Measurements from ENCODE around the gene KRTAP5-6.
"Not testable (repeated sequence)": the region's sequence is repeated elsewhere in the genome, so short reads cannot be mapped to it uniquely, and the experiment has no call there.

DNA sequence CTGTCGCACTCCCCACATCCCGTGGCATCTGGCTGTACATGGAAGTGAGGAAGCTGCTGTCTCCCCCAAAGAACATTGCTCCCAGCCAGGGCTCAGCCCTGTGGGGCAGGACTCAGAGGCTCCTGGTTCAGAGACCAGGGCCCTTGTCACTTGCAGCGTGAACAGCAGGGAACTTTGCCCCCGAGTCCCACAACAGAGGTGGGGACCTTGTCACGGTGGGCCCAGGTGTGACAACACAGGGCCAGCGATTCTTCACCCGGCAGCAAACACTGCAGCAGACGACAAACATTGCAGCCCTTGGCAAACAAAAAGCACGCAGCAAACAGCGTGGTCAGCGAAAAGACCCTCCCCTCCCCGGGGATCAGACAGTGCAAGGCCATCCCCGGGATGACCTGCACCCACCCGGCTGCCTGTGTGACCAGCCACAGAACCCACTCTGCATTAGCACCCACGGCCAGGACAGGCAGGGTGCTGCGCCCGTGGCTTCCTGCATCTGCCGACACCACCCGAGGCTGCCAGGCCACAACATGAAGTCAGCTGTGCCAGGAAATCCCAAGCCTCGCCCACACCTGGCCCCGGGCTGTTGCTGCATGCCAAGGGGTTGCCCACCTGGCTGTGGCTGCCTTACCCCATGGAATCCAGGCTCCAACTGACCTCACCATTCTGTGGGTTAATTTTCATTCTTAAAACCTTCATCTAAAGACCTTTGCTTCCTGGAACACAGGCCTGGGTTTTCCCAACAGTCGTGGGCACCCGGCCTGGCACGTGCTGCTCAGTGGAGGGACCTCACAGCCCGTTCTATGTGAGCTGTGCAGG is 35.3 kb upstream of the KRTAP5-6 start:
- TF ChIP-seq, protein P1, sequence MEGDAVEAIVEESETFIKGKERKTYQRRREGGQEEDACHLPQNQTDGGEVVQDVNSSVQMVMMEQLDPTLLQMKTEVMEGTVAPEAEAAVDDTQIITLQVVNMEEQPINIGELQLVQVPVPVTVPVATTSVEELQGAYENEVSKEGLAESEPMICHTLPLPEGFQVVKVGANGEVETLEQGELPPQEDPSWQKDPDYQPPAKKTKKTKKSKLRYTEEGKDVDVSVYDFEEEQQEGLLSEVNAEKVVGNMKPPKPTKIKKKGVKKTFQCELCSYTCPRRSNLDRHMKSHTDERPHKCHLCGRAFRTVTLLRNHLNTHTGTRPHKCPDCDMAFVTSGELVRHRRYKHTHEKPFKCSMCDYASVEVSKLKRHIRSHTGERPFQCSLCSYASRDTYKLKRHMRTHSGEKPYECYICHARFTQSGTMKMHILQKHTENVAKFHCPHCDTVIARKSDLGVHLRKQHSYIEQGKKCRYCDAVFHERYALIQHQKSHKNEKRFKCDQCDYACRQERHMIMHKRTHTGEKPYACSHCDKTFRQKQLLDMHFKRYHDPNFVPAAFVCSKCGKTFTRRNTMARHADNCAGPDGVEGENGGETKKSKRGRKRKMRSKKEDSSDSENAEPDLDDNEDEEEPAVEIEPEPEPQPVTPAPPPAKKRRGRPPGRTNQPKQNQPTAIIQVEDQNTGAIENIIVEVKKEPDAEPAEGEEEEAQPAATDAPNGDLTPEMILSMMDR (IDR thresholded peaks at IDR 0.05 in 4 of 5, conservative IDR thresholded peaks at IDR 0.05 in 1 of 5): not testable (repeated sequence)
- TF ChIP-seq POLR2A (IDR thresholded peaks at IDR 0.05): not testable (repeated sequence)

Measured in gastrocnemius medialis (tissue), 4 donors.